Measurements from ENCODE around the gene OPHN1. TPM values are rescaled to one million over a fixed set of nuclear protein-coding genes. Genes with fewer than 3 reads are reported as not detected.
A peak's percentile ranks its signal among the peaks of the same experiment; 100 is the strongest.

Gene OPHN1
- total RNA-seq, 2 experiments from 2014 or later, result not detected

- H3K27ac Mint-ChIP-seq, result no peak overlapping the region
- no peak overlapping the region for H3K4me3 ChIP-seq (ENCODE audit: low read length)
- no peaks in the 10 kb centered on the region for H3K27me3 ChIP-seq (ENCODE audit: control insufficient read depth in 1 of 2, insufficient read depth in 2 of 2, low read length in 2 of 2)
- no peak for TF ChIP-seq CTCF (IDR thresholded peaks at IDR 0.05)
- H3K36me3 Mint-ChIP-seq (ENCODE audit: low read depth), result no peaks in the 10 kb centered on the region
- no peaks in the 10 kb centered on the region for H3K9me3 ChIP-seq (ENCODE audit: control insufficient read depth in 1 of 2, insufficient read depth in 1 of 2, low read length in 2 of 2)
- ATAC-seq (ENCODE audit: poor library complexity), result no peak
- intact Hi-C loops (cut with DNase I, micrococcal nuclease), result no loop called here
- CTCF ChIA-PET, result no interaction called here
- no peaks in the 10 kb centered on the region for H3K4me1 ChIP-seq (ENCODE audit: insufficient read depth, low read length)
- H3K36me3 ChIP-seq (ENCODE audit: insufficient read depth, low read length), result no peaks in the 10 kb centered on the region
- H3K27ac ChIP-seq (ENCODE audit: low read depth in 1 of 2, low read length in 2 of 2), result no peak overlapping the region
- no peaks in the 10 kb centered on the region for H3K27me3 Mint-ChIP-seq
- no peak for DNase-seq
- POLR2A ChIA-PET, result no interaction called here
- H3K9me3 Mint-ChIP-seq, result no peaks in the 10 kb centered on the region
- no peak overlapping the region for H3K4me3 Mint-ChIP-seq
- no peaks in the 10 kb centered on the region for H3K4me1 Mint-ChIP-seq (ENCODE audit: low read depth)
Observed at GRCh38 chrX:68292471-68292870, 140.8 kb downstream of the OPHN1 start.

- H3K9me3 ChIP-seq (ENCODE audit: control insufficient read depth in 1 of 2, insufficient read depth in 1 of 2, low read length in 2 of 2), result no peaks in the 10 kb centered on the region
- H3K4me1 ChIP-seq (ENCODE audit: insufficient read depth, low read length), result no peaks in the 10 kb centered on the region
- no peak for TF ChIP-seq CTCF (IDR thresholded peaks at IDR 0.05)
- H3K27me3 Mint-ChIP-seq, result no peaks in the 10 kb centered on the region
- H3K9me3 Mint-ChIP-seq, result no peaks in the 10 kb centered on the region
- DNase-seq (no peak), ATAC-seq (ENCODE audit: poor library complexity) (no peak)
- no peaks in the 10 kb centered on the region for H3K36me3 Mint-ChIP-seq (ENCODE audit: low read depth)
- H3K27ac ChIP-seq (ENCODE audit: low read depth in 1 of 2, low read length in 2 of 2), result no peak overlapping the region
- POLR2A ChIA-PET, result no interaction called here
- no peak overlapping the region for H3K4me3 ChIP-seq (ENCODE audit: low read length)
- no peaks in the 10 kb centered on the region for H3K4me1 Mint-ChIP-seq (ENCODE audit: low read depth)
- H3K36me3 ChIP-seq (ENCODE audit: insufficient read depth, low read length), result no peaks in the 10 kb centered on the region
- no peak overlapping the region for H3K4me3 Mint-ChIP-seq
- H3K27me3 ChIP-seq (ENCODE audit: control insufficient read depth in 1 of 2, insufficient read depth in 2 of 2, low read length in 2 of 2), result no peaks in the 10 kb centered on the region
- no peak overlapping the region for H3K27ac Mint-ChIP-seq
- intact Hi-C loops (cut with DNase I, micrococcal nuclease), result no loop called here
- CTCF ChIA-PET, result no interaction called here
Observed at GRCh38 chrX:68288127-68288526, 145.2 kb downstream of the OPHN1 start.

GRCh38 chrX:68287419-68287818, 145.9 kb downstream of the OPHN1 start:
- no peaks in the 10 kb centered on the region for H3K36me3 Mint-ChIP-seq (ENCODE audit: low read depth)
- no peaks in the 10 kb centered on the region for H3K36me3 ChIP-seq (ENCODE audit: insufficient read depth, low read length)
- CTCF ChIA-PET, result no interaction called here
- H3K4me3 Mint-ChIP-seq, result no peak overlapping the region
- H3K4me1 Mint-ChIP-seq (ENCODE audit: low read depth), result no peaks in the 10 kb centered on the region
- H3K27me3 Mint-ChIP-seq, result no peaks in the 10 kb centered on the region
- no peak overlapping the region for H3K27ac Mint-ChIP-seq
- no peak overlapping the region for H3K27ac ChIP-seq (ENCODE audit: low read depth in 1 of 2, low read length in 2 of 2)
- intact Hi-C loops (cut with DNase I, micrococcal nuclease), result no loop called here
- DNase-seq (peak in 1 of 14 experiments; percentile 7), ATAC-seq (ENCODE audit: poor library complexity) (no peak)
- POLR2A ChIA-PET, result no interaction called here
- no peaks in the 10 kb centered on the region for H3K9me3 ChIP-seq (ENCODE audit: control insufficient read depth in 1 of 2, insufficient read depth in 1 of 2, low read length in 2 of 2)
- no peaks in the 10 kb centered on the region for H3K27me3 ChIP-seq (ENCODE audit: control insufficient read depth in 1 of 2, insufficient read depth in 2 of 2, low read length in 2 of 2)
- H3K9me3 Mint-ChIP-seq, result no peaks in the 10 kb centered on the region
- TF ChIP-seq CTCF (IDR thresholded peaks at IDR 0.05), result no peak
- no peaks in the 10 kb centered on the region for H3K4me1 ChIP-seq (ENCODE audit: insufficient read depth, low read length)
- H3K4me3 ChIP-seq (ENCODE audit: low read length), result no peak overlapping the region
